ENCODE measurements around the gene GP1BB. TPM values are rescaled to one million over a fixed set of nuclear protein-coding genes. Genes with fewer than 3 reads are reported as not detected.

GP1BB gene
- polyA plus RNA-seq, 3 donors, result 0.13 to 1.5 (median 0.26) TPM

DNA sequence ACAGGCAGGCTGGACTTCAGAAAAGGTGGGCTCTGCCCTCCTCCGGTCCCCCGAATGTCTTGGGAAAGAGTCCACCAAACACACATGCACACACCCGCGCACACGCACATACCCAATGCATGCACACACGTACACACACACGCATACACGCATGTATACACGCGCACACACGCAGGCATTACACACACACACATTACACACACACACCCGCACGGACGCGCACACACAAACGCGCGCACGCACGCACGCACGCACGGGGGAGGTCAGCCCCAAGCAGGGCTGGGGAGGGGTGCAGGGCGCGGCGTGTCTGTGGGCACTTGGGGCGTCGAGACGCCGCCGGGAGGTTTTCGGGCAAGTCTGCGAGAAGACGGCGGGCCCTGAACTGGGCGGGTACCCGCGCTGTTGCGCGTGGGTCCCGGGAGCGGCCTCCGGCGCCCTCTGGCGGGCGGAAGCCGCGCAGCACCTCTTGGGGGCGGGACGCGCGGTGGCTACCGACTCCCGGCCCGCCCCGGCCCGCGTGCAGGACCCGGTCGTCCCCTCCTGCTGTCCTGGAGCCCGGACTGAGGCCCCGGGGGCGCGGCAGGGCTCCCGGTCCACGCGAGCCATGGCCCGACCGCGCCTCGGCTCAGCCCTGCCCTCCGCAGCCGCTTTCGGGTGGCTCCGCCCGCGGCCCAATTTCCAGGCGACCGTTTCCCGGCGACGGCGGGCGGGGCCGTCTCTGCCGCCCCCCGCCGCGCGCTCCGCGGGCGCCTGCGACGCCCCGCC, 5.5 kb upstream of the GP1BB start:
- 7% methylated on average over 92 of the region's 96 CpGs for WGBS (ENCODE audit: insufficient coverage)
- Mint-ChIP-seq H3K36me3 (peaks cover 0 to 13% of the 10 kb centered on the region in 2 donors), H3K27me3 (ENCODE audit: low read depth in 3 of 3) (peaks cover 56 to 90% (median 59%) of the 10 kb centered on the region in 3 donors), H3K27ac (no peak overlapping the region), H3K4me3 (peak overlapping the region; percentile 61 to 84), H3K9me3 (peaks cover 0 to 14% (median 6%) of the 10 kb centered on the region in 7 donors), H3K4me1 (peaks cover 13% of the 10 kb centered on the region)
- no peak overlapping the region for H3K27ac ChIP-seq (ENCODE audit: low read depth in 1 of 2, low read length in 2 of 2)
- TF ChIP-seq, protein P1, sequence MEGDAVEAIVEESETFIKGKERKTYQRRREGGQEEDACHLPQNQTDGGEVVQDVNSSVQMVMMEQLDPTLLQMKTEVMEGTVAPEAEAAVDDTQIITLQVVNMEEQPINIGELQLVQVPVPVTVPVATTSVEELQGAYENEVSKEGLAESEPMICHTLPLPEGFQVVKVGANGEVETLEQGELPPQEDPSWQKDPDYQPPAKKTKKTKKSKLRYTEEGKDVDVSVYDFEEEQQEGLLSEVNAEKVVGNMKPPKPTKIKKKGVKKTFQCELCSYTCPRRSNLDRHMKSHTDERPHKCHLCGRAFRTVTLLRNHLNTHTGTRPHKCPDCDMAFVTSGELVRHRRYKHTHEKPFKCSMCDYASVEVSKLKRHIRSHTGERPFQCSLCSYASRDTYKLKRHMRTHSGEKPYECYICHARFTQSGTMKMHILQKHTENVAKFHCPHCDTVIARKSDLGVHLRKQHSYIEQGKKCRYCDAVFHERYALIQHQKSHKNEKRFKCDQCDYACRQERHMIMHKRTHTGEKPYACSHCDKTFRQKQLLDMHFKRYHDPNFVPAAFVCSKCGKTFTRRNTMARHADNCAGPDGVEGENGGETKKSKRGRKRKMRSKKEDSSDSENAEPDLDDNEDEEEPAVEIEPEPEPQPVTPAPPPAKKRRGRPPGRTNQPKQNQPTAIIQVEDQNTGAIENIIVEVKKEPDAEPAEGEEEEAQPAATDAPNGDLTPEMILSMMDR (IDR thresholded peaks at IDR 0.05), result peak; percentile 96
- no peaks in the 10 kb centered on the region for H4K20me1 ChIP-seq (ENCODE audit: insufficient read depth, low read length)
- peak overlapping the region; percentile 41 for H3K9ac ChIP-seq (ENCODE audit: insufficient read depth, low read length, poor library complexity, severe bottlenecking)
- H3K36me3 ChIP-seq (replicated peaks in 1 of 2; ENCODE audit: control insufficient read depth in 1 of 2, insufficient read depth in 2 of 2, low read length in 2 of 2), result no peaks in the 10 kb centered on the region
- H3K4me2 ChIP-seq (replicated peaks; ENCODE audit: extremely low read depth, low read length, poor library complexity, severe bottlenecking), result peak overlapping the region; percentile 72
- DNase-seq, result peak; percentile 63 to 67 (median 67)
- peaks cover 2 to 14% of the 10 kb centered on the region in 2 donors for H3K9me3 ChIP-seq (replicated peaks in 1 of 2; ENCODE audit: control insufficient read depth in 1 of 2, insufficient read depth in 1 of 2, low read length in 2 of 2)
- intact Hi-C loops (cut with micrococcal nuclease), result loop anchor here (2.0 to 5.0 kb wide), 3 partner anchors 36 to 761 kb away; no protein-coding TSS in a partner anchor
- peak overlapping the region; percentile 73 for H2AFZ ChIP-seq (ENCODE audit: insufficient read depth, low read depth, low read length, poor library complexity, severe bottlenecking)
- H3K27me3 ChIP-seq (ENCODE audit: control insufficient read depth in 2 of 2, insufficient read depth in 2 of 2, low read length in 2 of 2), result peaks cover 5 to 81% of the 10 kb centered on the region in 2 donors
- H3K4me3 ChIP-seq (replicated peaks in 1 of 3; ENCODE audit: low read depth in 2 of 3, low read length in 3 of 3), result peak overlapping the region in 2 of 3 experiments; percentile 26 to 63
- no peaks in the 10 kb centered on the region for H3K79me2 ChIP-seq (ENCODE audit: insufficient read depth, low read length)
- H3K4me1 ChIP-seq (ENCODE audit: control insufficient read depth in 1 of 2, insufficient read depth in 2 of 2, low read length in 2 of 2), result peaks cover 18 to 36% of the 10 kb centered on the region in 2 donors

- under 1% methylated on average over 70 of the region's 70 CpGs for WGBS (ENCODE audit: insufficient coverage)
- intact Hi-C loops (cut with micrococcal nuclease), result loop anchor here in 1 of 2 donors (5.0 kb wide), 2 partner anchors 36 to 761 kb away; no protein-coding TSS in a partner anchor
Observed at GRCh38 chr22:19718456-19719049, 4.8 kb upstream of the GP1BB start.

More at GRCh38 chr22:19718456-19719049, 4.8 kb upstream of the GP1BB start:
- peak overlapping the region; percentile 72 for H3K4me2 ChIP-seq (replicated peaks; ENCODE audit: extremely low read depth, low read length, poor library complexity, severe bottlenecking)
- no peak overlapping the region for H3K27ac ChIP-seq (ENCODE audit: low read depth in 1 of 2, low read length in 2 of 2)
- Mint-ChIP-seq H3K4me1 (peaks cover 19% of the 10 kb centered on the region), H3K27ac (no peak overlapping the region), H3K27me3 (ENCODE audit: low read depth in 3 of 3) (peaks cover 56 to 90% (median 58%) of the 10 kb centered on the region in 3 donors), H3K9me3 (peaks cover 0 to 14% (median 6%) of the 10 kb centered on the region in 7 donors), H3K4me3 (peak overlapping the region; percentile 55 to 61), H3K36me3 (peaks cover 0 to 13% of the 10 kb centered on the region in 2 donors)
- H3K36me3 ChIP-seq (replicated peaks in 1 of 2; ENCODE audit: control insufficient read depth in 1 of 2, insufficient read depth in 2 of 2, low read length in 2 of 2), result no peaks in the 10 kb centered on the region
- H2AFZ ChIP-seq (ENCODE audit: insufficient read depth, low read depth, low read length, poor library complexity, severe bottlenecking), result peak overlapping the region; percentile 73
- DNase-seq, result no peak
- H3K4me3 ChIP-seq (replicated peaks in 1 of 3; ENCODE audit: low read depth in 2 of 3, low read length in 3 of 3), result peak overlapping the region in 1 of 3 experiments; percentile 63
- TF ChIP-seq, protein P1 (IDR thresholded peaks at IDR 0.05), result no peak
- H3K9ac ChIP-seq (ENCODE audit: insufficient read depth, low read length, poor library complexity, severe bottlenecking), result peak overlapping the region; percentile 41
- no peaks in the 10 kb centered on the region for H4K20me1 ChIP-seq (ENCODE audit: insufficient read depth, low read length)
- no peaks in the 10 kb centered on the region for H3K79me2 ChIP-seq (ENCODE audit: insufficient read depth, low read length)
- peaks cover 25 to 43% of the 10 kb centered on the region in 2 donors for H3K4me1 ChIP-seq (ENCODE audit: control insufficient read depth in 1 of 2, insufficient read depth in 2 of 2, low read length in 2 of 2)
- peaks cover 10 to 81% of the 10 kb centered on the region in 2 donors for H3K27me3 ChIP-seq (ENCODE audit: control insufficient read depth in 2 of 2, insufficient read depth in 2 of 2, low read length in 2 of 2)
- peaks cover 2 to 18% of the 10 kb centered on the region in 2 donors for H3K9me3 ChIP-seq (replicated peaks in 1 of 2; ENCODE audit: control insufficient read depth in 1 of 2, insufficient read depth in 1 of 2, low read length in 2 of 2)
